SK-N-SH (cell line): ENCODE measurements around the gene DUSP9. TPM values are rescaled to one million over a fixed set of nuclear protein-coding genes. Genes with fewer than 3 reads are reported as not detected.
A peak's percentile ranks its signal among the peaks of the same experiment; 100 is the strongest.

Experiments used
- CTCF ChIA-PET: fragments of 300-600, 350-600 bp; formaldehyde crosslinking; extraction: SDS; loops from one replicate; lab custom pipeline; 2021; lab: Yijun Ruan, JAX
- POLR2A ChIA-PET: fragments of 350-600 bp; sonication (Branson Sonifier 250); formaldehyde crosslinking; extraction: SDS; loops from one replicate; lab custom pipeline; 2020; ENCODE audit warnings: antibody characterized with exemption, inconsistent platforms; lab: Yijun Ruan, JAX
- DNase-seq: peaks from one replicate; pipeline ENCODE4 v3.0.0; 2012
- H2AFZ ChIP-seq: fragments of 200-600 bp; sonication (generic); 2 replicates; pipeline ENCODE4 v1.8.1; 2016; ENCODE audit warnings: antibody characterized with exemption, mild to moderate bottlenecking, low read depth
- H3F3A ChIP-seq: fragments of 200-600 bp; sonication (generic); replicated peaks from 2 replicates; pipeline ENCODE3; 2016; ENCODE audit warnings: antibody characterized with exemption, mild to moderate bottlenecking; ENCODE audit not compliant: insufficient read depth
- H3K27ac ChIP-seq, 2 experiments: fragments of 200-500 bp in 1 of 2; fragments of 200-600 bp in 1 of 2; sonication (Bioruptor generic) in 1 of 2; sonication (generic), shearing (Covaris generic) in 1 of 2; 2 replicates each; pipeline versions ENCODE4 v1.5.1 to v1.6.1; 2014 to 2016; ENCODE audit warnings: low read depth in 2 of 2, inconsistent platforms in 1 of 2, low read length in 1 of 2, mild to moderate bottlenecking in 1 of 2, mixed read lengths in 1 of 2
- H3K27me3 ChIP-seq: fragments of 200-600 bp; sonication (generic), shearing (Covaris generic); 2 replicates; pipeline ENCODE4 v1.6.1; 2016; ENCODE audit warnings: mixed run types; ENCODE audit not compliant: insufficient read depth
- H3K36me3 ChIP-seq, 2 experiments: fragments of 200-500 bp in 1 of 2; fragments of 200-600 bp in 1 of 2; sonication (Bioruptor generic) in 1 of 2; sonication (generic) in 1 of 2; replicated peaks in 1 of 2; 2 replicates each; pipeline versions ENCODE3 to v1.5.1; 2014 to 2016; ENCODE audit warnings: low read length in 1 of 2, mild to moderate bottlenecking in 1 of 2; ENCODE audit not compliant: insufficient read depth in 2 of 2, control insufficient read depth in 1 of 2
- H3K4me1 ChIP-seq, 2 experiments: fragments of 200-500 bp in 1 of 2; fragments of 200-600 bp in 1 of 2; sonication (Bioruptor generic) in 1 of 2; sonication (generic), shearing (Covaris generic) in 1 of 2; 2 replicates each; pipeline versions ENCODE4 v1.5.1 to v1.6.1; 2014 to 2016; ENCODE audit warnings: low read depth in 1 of 2, low read length in 1 of 2, mixed run types in 1 of 2; ENCODE audit not compliant: insufficient read depth in 2 of 2, control insufficient read depth in 1 of 2
- H3K4me2 ChIP-seq: fragments of 200-600 bp; sonication (generic), shearing (Covaris generic); 2 replicates; pipeline ENCODE4 v1.6.1; 2017; ENCODE audit warnings: mixed run types
- H3K4me3 ChIP-seq, 2 experiments: fragments of 200-500 bp in 1 of 2; fragments of 200-600 bp in 1 of 2; sonication (Bioruptor generic) in 1 of 2; sonication (generic), shearing (Covaris generic) in 1 of 2; 2 replicates each; pipeline versions ENCODE4 v1.5.1 to v1.8.1; 2014 to 2016; ENCODE audit warnings: low read depth in 2 of 2, inconsistent platforms in 1 of 2, low read length in 1 of 2, mild to moderate bottlenecking in 1 of 2, mixed read lengths in 1 of 2, moderate library complexity in 1 of 2
- H3K79me2 ChIP-seq: fragments of 200-600 bp; sonication (generic); 2 replicates; pipeline ENCODE4 v1.8.1; 2017; ENCODE audit warnings: mild to moderate bottlenecking; ENCODE audit not compliant: insufficient read depth
- H3K9ac ChIP-seq: fragments of 200-600 bp; sonication (generic); 2 replicates; pipeline ENCODE4 v1.6.1; 2017; ENCODE audit warnings: mixed run types
- H3K9me2 ChIP-seq: fragments of 200-600 bp; sonication (generic); 2 replicates; pipeline ENCODE4 v1.6.1; 2017; ENCODE audit warnings: mixed run types
- H3K9me3 ChIP-seq: fragments of 200-600 bp; sonication (generic); 2 replicates; pipeline ENCODE4 v1.6.1; 2017; ENCODE audit warnings: mixed run types, mild to moderate bottlenecking, moderate library complexity
- H4K20me1 ChIP-seq: fragments of 200-600 bp; sonication (generic); 2 replicates; pipeline ENCODE4 v1.6.1; 2017; ENCODE audit warnings: mild to moderate bottlenecking, mixed run types; ENCODE audit not compliant: insufficient read depth
- CHD2 ChIP-seq: fragments of 150-350 bp; IDR thresholded peaks from 2 replicates; pipeline ENCODE4 v1.6.1; 2018; ENCODE audit warnings: low read length; ENCODE audit not compliant: partially characterized antibody
- ELF1 ChIP-seq: IDR thresholded peaks from 2 replicates; pipeline ENCODE4 v1.4.0; 2012
- EP300 ChIP-seq, 2 experiments: IDR thresholded peaks; 2 replicates each; pipeline versions ENCODE4 v1.4.0 to v1.6.1; 2012; ENCODE audit warnings: borderline replicate concordance in 1 of 2, low read depth in 1 of 2, low read length in 1 of 2
- EZH2phosphoT487 ChIP-seq: fragments of 200-600 bp; sonication (generic); IDR thresholded peaks from 2 replicates; pipeline ENCODE4 v1.6.1; 2017; ENCODE audit warnings: low read depth, mixed run types, mild to moderate bottlenecking, antibody characterized with exemption, moderate library complexity, borderline replicate concordance
- FOSL2 ChIP-seq: IDR thresholded peaks from 2 replicates; pipeline ENCODE4 v1.4.0; 2012; ENCODE audit warnings: low read depth, mild to moderate bottlenecking, moderate library complexity, borderline replicate concordance
- GABPA ChIP-seq: IDR thresholded peaks from 2 replicates; pipeline ENCODE4 v1.4.0; 2012; ENCODE audit warnings: low read depth, mild to moderate bottlenecking
- GATA2 ChIP-seq: sonication (generic); formaldehyde crosslinking; IDR thresholded peaks from 2 replicates; pipeline ENCODE4 v1.5.0; 2020; ENCODE audit warnings: mild to moderate bottlenecking, missing genetic modification reagents
- IRF3 ChIP-seq: fragments of 150-350 bp; IDR thresholded peaks from 2 replicates; pipeline ENCODE4 v1.6.1; 2016; ENCODE audit warnings: mild to moderate bottlenecking, low read depth, low read length
- JUND ChIP-seq: IDR thresholded peaks from 2 replicates; pipeline ENCODE4 v1.4.0; 2012
- MAX ChIP-seq: IDR thresholded peaks from 2 replicates; pipeline ENCODE4 v1.4.0; 2012; ENCODE audit warnings: low read depth
- MEF2A ChIP-seq: IDR thresholded peaks from 2 replicates; pipeline ENCODE4 v1.4.0; 2012; ENCODE audit warnings: low read depth, borderline replicate concordance
- NFIC ChIP-seq: IDR thresholded peaks from 2 replicates; pipeline ENCODE4 v1.4.0; 2012; ENCODE audit warnings: borderline replicate concordance
- NRF1 ChIP-seq: IDR thresholded peaks from 2 replicates; pipeline ENCODE4 v1.6.1; 2012; ENCODE audit warnings: low read depth, mild to moderate bottlenecking, low read length
- RAD21 ChIP-seq: IDR thresholded peaks from 2 replicates; pipeline ENCODE4 v1.6.1; 2012; ENCODE audit warnings: mild to moderate bottlenecking, low read length
- RFX5 ChIP-seq: IDR thresholded peaks from 2 replicates; pipeline ENCODE4 v1.6.1; 2012; ENCODE audit warnings: mild to moderate bottlenecking, improper control_type of control experiment, low read length
- RXRA ChIP-seq: IDR thresholded peaks from 2 replicates; pipeline ENCODE4 v1.4.0; 2012; ENCODE audit warnings: low read depth, mild to moderate bottlenecking, borderline replicate concordance
- SIN3A ChIP-seq: IDR thresholded peaks from 2 replicates; pipeline ENCODE4 v1.6.1; 2012; ENCODE audit warnings: low read depth, mild to moderate bottlenecking, low read length, moderate library complexity, borderline replicate concordance
- TCF12 ChIP-seq: IDR thresholded peaks from 2 replicates; pipeline ENCODE4 v1.4.0; 2012
- TEAD4 ChIP-seq: IDR thresholded peaks from 2 replicates; pipeline ENCODE4 v1.4.0; 2012; ENCODE audit warnings: mild to moderate bottlenecking, borderline replicate concordance; ENCODE audit not compliant: insufficient read depth
- ZBTB33 ChIP-seq: IDR thresholded peaks from 2 replicates; pipeline ENCODE4 v1.4.0; 2012; ENCODE audit warnings: low read depth, borderline replicate concordance
- WGBS: methylation state at CpG from one replicate; pipeline ENCODE4 v1.1.6; 2017; ENCODE audit warnings: low lambda C conversion rate; 5-methylcytosine and 5-hydroxymethylcytosine counted together
- polyA plus RNA-seq, 3 experiments: library from polyadenylated mRNA; depleted of rRNA; stranded (reverse); fragments of >200 nt; gene quantifications; 2 replicates each; pipeline ENCODE4 v1.2.3, GENCODE V29; 2012

The DUSP9 gene
- polyA plus RNA-seq, 1 of the 3 experiments (the other 2 are of a cell fraction) = 0.05 TPM

GRCh38 chrX:153685156-153685536, 38.1 kb downstream of the DUSP9 start:
- Histone ChIP-seq H3K9ac (no peak overlapping the region), H3K4me2 (no peak overlapping the region), H3K9me3 (no peaks in the 10 kb centered on the region), H3K9me2 (no peaks in the 10 kb centered on the region), H4K20me1 (peaks cover 7% of the 10 kb centered on the region; the same call in 1 of the 2 replicates), H3K4me1 (peaks cover 0 to 24% of the 10 kb centered on the region in 2 experiments; a peak in 1 of 4 replicates), H3K4me3 (no peak overlapping the region), H3K27me3 (peaks cover 7% of the 10 kb centered on the region; the same call in 1 of the 2 replicates), H2AFZ (no peak overlapping the region), H3K79me2 (peaks cover 8% of the 10 kb centered on the region), H3K36me3 (no peaks in the 10 kb centered on the region), H3K27ac (peak overlapping the region in 1 of 2 experiments; percentile 43; a peak in 1 of 4 replicates), H3F3A (no peaks in the 10 kb centered on the region)
- TF ChIP-seq IRF3 = no peak
- TF ChIP-seq EZH2phosphoT487 = no peak
- no peak for TF ChIP-seq FOSL2
- TF ChIP-seq MEF2A = no peak
- no peak for TF ChIP-seq ZBTB33
- no peak for TF ChIP-seq RXRA
- TF ChIP-seq MAX = no peak
- TF ChIP-seq GATA2 (CRISPR knock-in tag) = no peak
- TF ChIP-seq TEAD4 = no peak
- no peak for TF ChIP-seq RFX5
- no peak for TF ChIP-seq GABPA
- TF ChIP-seq NRF1 = no peak
- no peak for TF ChIP-seq CHD2
- no peak for TF ChIP-seq JUND
- TF ChIP-seq NFIC = no peak
- no peak for TF ChIP-seq SIN3A
- no peak for TF ChIP-seq RAD21
- TF ChIP-seq EP300 (IDR thresholded peaks at IDR 0.05; ENCODE audit: borderline replicate concordance in 1 of 2, low read depth in 1 of 2, low read length in 1 of 2) = no peak
- TF ChIP-seq ELF1 = no peak
- TF ChIP-seq TCF12 = no peak
- ChIA-PET POLR2A (interaction anchor here (0.7 to 1.6 kb wide), 2 partner anchors 24 to 131 kb away, joined by 3 to 4 read pairs; no protein-coding TSS in a partner anchor), CTCF (interaction anchor here (1.0 to 4.5 kb wide), 6 partner anchors 17 to 146 kb away, joined by 3 to 33 read pairs (median 8); no protein-coding TSS in a partner anchor)
- peak; percentile 74 for DNase-seq
- 20% methylated on average over 2 of the region's 21 CpGs for WGBS
